ENCODE data around the gene EXOC1. TPM values are rescaled to one million over a fixed set of nuclear protein-coding genes. Genes with fewer than 3 reads are reported as not detected.
A peak's percentile ranks its signal among the peaks of the same experiment; 100 is the strongest.

EXOC1 gene
- total and polyA plus RNA-seq, 9 of the 15 experiments (the other 6 are each of a cell fraction or from before 2014, with no cell fraction given) = 16.0 to 45.5 (median 26.2) TPM

DNA sequence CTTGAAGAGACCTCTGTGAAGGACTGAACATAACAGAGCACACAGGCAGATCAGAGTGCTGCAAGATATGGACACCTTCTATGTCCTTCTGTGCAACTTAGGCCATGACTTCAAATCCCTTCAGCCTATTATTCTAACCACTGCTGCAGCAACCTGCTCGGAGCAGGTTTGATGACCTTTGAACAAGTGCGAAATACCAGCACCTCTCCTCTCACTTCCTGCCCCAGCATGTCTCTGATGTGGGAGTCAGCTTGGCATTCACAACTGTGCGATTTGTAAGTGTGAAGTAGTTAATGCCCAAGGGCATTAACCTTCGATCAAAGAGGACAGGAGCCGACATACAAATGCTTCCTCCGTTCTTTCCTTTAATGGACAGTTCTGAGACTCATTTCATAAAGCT lies 1.6 kb upstream of the EXOC1 start:
- intact Hi-C loops (cut with micrococcal nuclease) (no loop called here), in situ Hi-C loops (cut with MboI) (loop anchor here (10.0 kb wide), 1 partner anchor 497 kb away; no protein-coding TSS in a partner anchor)
- WGBS (ENCODE audit: insufficient coverage, low coverage, missing lambda C conversion rate) = 76% methylated on average over 6 of the region's 6 CpGs
- H4K20me1 ChIP-seq (replicated peaks; ENCODE audit: control insufficient read depth, insufficient read depth, low read length) = no peaks in the 10 kb centered on the region
- H3K9me3 ChIP-seq (replicated peaks; ENCODE audit: control insufficient read depth, insufficient read depth, low read depth, low read length) = no peaks in the 10 kb centered on the region
- H3K4me2 ChIP-seq (ENCODE audit: insufficient read depth, low read length) = no peak overlapping the region
- no peaks in the 10 kb centered on the region for H3K36me3 ChIP-seq (ENCODE audit: control insufficient read depth, insufficient read depth, low read length)
- no peaks in the 10 kb centered on the region for H3K9me1 ChIP-seq (ENCODE audit: control insufficient read depth, insufficient read depth, low read length)
- H3K79me2 ChIP-seq (ENCODE audit: control insufficient read depth, insufficient read depth, low read length) = peaks cover 29% of the 10 kb centered on the region
- ChIA-PET POLR2A (no interaction called here), CTCF (ENCODE audit: low intra/inter-chr PET ratio) (no interaction called here)
- ATAC-seq (no peak), FAIRE-seq (no peak), DNase-seq (ENCODE audit: extremely low read depth in 1 of 4, low spot score in 3 of 4) (no peak)
- H3K4me1 ChIP-seq (replicated peaks in 1 of 2; ENCODE audit: control insufficient read depth in 2 of 2, insufficient read depth in 2 of 2, low read length in 2 of 2) = peaks cover 3 to 7% of the 10 kb centered on the region in 2 experiments; a peak in 2 of 5 replicates
- no peak overlapping the region for H3K9ac ChIP-seq (ENCODE audit: insufficient read depth in 1 of 2, low read depth in 2 of 2, low read length in 2 of 2)
- no peak overlapping the region for H3K27ac ChIP-seq (ENCODE audit: extremely low read depth, low read depth, low read length)
- H3K4me3 ChIP-seq = no peak overlapping the region
- H2AFZ ChIP-seq (ENCODE audit: low read depth, low read length) = peak overlapping the region; percentile 32; the same call in 1 of the 2 replicates
- H3K27me3 ChIP-seq (ENCODE audit: control insufficient read depth in 2 of 2, insufficient read depth in 2 of 2, low read length in 2 of 2) = no peaks in the 10 kb centered on the region
- no TSS peak for BruUV-seq (replicated peaks)
- TF ChIP-seq EGR1 (conservative IDR thresholded peaks at IDR 0.05) (no peak), ZNF311 (CRISPR knock-in tag; IDR thresholded peaks at IDR 0.05) (no peak), OTX1 (CRISPR knock-in tag; IDR thresholded peaks at IDR 0.05) (no peak)

DNA sequence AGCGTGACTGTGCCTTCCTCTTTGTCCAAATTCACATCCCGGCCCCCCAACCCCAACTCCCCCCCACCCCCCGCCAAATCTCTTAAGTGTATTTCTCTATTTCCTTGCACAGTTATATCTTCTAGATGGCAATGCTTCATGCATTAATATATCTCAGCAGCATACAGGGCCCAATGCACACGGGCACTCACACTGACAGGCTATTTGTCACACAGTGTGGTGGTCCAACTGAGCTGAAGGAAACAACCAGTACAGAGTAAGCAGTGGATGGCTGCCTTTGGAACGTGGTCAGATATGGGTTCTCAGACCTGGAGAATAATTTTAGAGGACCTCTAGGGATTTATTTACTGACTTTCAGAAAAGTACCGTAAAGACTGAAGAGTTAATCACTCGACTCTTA lies 681 bp downstream of the EXOC1 start:
- Histone ChIP-seq H4K20me1 (replicated peaks; ENCODE audit: control insufficient read depth, insufficient read depth, low read length) (no peaks in the 10 kb centered on the region), H3K4me1 (replicated peaks in 1 of 2; ENCODE audit: control insufficient read depth in 2 of 2, insufficient read depth in 2 of 2, low read length in 2 of 2) (peaks cover 3 to 7% of the 10 kb centered on the region in 2 experiments; a peak in 2 of 5 replicates), H2AFZ (ENCODE audit: low read depth, low read length) (peak overlapping the region; percentile 93), H3K9me1 (ENCODE audit: control insufficient read depth, insufficient read depth, low read length) (no peaks in the 10 kb centered on the region), H3K27ac (ENCODE audit: extremely low read depth, low read depth, low read length) (peak overlapping the region; percentile 87), H3K9me3 (replicated peaks; ENCODE audit: control insufficient read depth, insufficient read depth, low read depth, low read length) (no peaks in the 10 kb centered on the region), H3K4me2 (ENCODE audit: insufficient read depth, low read length) (peak overlapping the region; percentile 96), H3K27me3 (ENCODE audit: control insufficient read depth in 2 of 2, insufficient read depth in 2 of 2, low read length in 2 of 2) (no peaks in the 10 kb centered on the region), H3K36me3 (ENCODE audit: control insufficient read depth, insufficient read depth, low read length) (peaks cover 7% of the 10 kb centered on the region; the same call in 2 of the 3 replicates), H3K79me2 (ENCODE audit: control insufficient read depth, insufficient read depth, low read length) (peaks cover 29% of the 10 kb centered on the region), H3K9ac (ENCODE audit: insufficient read depth in 1 of 2, low read depth in 2 of 2, low read length in 2 of 2) (peak overlapping the region; percentile 93 to 96), H3K4me3 (peak overlapping the region; percentile 97)
- DNase-seq (ENCODE audit: extremely low read depth in 1 of 4, low spot score in 3 of 4) (peak in 3 of 4 experiments; percentile 7 to 18 (median 9)), FAIRE-seq (no peak), ATAC-seq (peak; percentile 56)
- 0% methylated on average over 5 of the region's 7 CpGs for WGBS (ENCODE audit: insufficient coverage, low coverage, missing lambda C conversion rate)
- intact Hi-C loops (cut with micrococcal nuclease) (no loop called here), in situ Hi-C loops (cut with MboI) (loop anchor here (10.0 kb wide), 1 partner anchor 499 kb away; no protein-coding TSS in a partner anchor)
- POLR2A ChIA-PET = interaction anchor here (0.6 to 0.8 kb wide), 4 partner anchors 12 to 1195 kb away, joined by 3 read pairs; no protein-coding TSS in a partner anchor
- no peak for TF ChIP-seq XRCC3 (IDR thresholded peaks at IDR 0.05)
- peak; percentile 48 for TF ChIP-seq MEIS2 (IDR thresholded peaks at IDR 0.05; ENCODE audit: partially characterized antibody)
- TF ChIP-seq E2F3 (CRISPR knock-in tag; IDR thresholded peaks at IDR 0.05) = no peak
- no peak for TF ChIP-seq ZNF347 (CRISPR knock-in tag; IDR thresholded peaks at IDR 0.05; ENCODE audit: low read depth)
- TF ChIP-seq, protein P1, sequence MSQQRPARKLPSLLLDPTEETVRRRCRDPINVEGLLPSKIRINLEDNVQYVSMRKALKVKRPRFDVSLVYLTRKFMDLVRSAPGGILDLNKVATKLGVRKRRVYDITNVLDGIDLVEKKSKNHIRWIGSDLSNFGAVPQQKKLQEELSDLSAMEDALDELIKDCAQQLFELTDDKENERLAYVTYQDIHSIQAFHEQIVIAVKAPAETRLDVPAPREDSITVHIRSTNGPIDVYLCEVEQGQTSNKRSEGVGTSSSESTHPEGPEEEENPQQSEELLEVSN (IDR thresholded peaks at IDR 0.05; ENCODE audit: borderline replicate concordance in 1 of 2, extremely low read depth in 1 of 2, insufficient read depth in 1 of 2, insufficient read length in 1 of 2, low read depth in 1 of 2, low read length in 1 of 2, poor library complexity in 1 of 2, severe bottlenecking in 1 of 2) = no peak
- CTCF ChIA-PET (ENCODE audit: low intra/inter-chr PET ratio) = no interaction called here
- BruUV-seq (replicated peaks) = no TSS peak

Measured in K562 (cell line).